Omental fat pad (tissue), 4 donors: Measurements from ENCODE around the gene CD48. TPM values are rescaled to one million over a fixed set of nuclear protein-coding genes. Genes with fewer than 3 reads are reported as not detected.
A peak's percentile ranks its signal among the peaks of the same experiment; 100 is the strongest.

ENCODE experiments used
- ATAC-seq: fragments of 150-250 bp; one replicate; pipeline ENCODE4 v1.9.1; 2016; ENCODE audit warnings: mild to moderate bottlenecking, moderate library complexity; ENCODE audit not compliant: low FRiP score
- DNase-seq: peaks from one replicate; pipeline ENCODE4 v3.0.0-alpha.2; 2019; ENCODE audit warnings: low spot score
- CTCF ChIP-seq, 3 donors: fragments of 450-650 bp; IDR thresholded peaks; one replicate each; pipeline ENCODE4 v1.5.1; 2016 to 2017; ENCODE audit warnings: antibody characterized with exemption in 3 of 3, mild to moderate bottlenecking in 3 of 3, moderate library complexity in 2 of 3
- total RNA-seq, 4 donors: library from RNA; depleted of rRNA; stranded (reverse); fragments of >200 nt; gene quantifications; one replicate each; pipeline ENCODE4 v1.1.0, GENCODE V29; 2016

The CD48 gene
- total RNA-seq, 4 donors from 2014 or later, result 5.2 to 21.0 (median 8.0) TPM

GRCh38 chr1:160755461-160755860, 43.8 kb upstream of the CD48 start:
- ATAC-seq (no peak), DNase-seq (no peak)
- no peak for TF ChIP-seq CTCF (IDR thresholded peaks at IDR 0.05)

GRCh38 chr1:160753594-160753993, 42.0 kb upstream of the CD48 start:
- DNase-seq (no peak), ATAC-seq (no peak)
- no peak for TF ChIP-seq CTCF (IDR thresholded peaks at IDR 0.05)

- no peak for TF ChIP-seq CTCF (IDR thresholded peaks at IDR 0.05)
- DNase-seq (no peak), ATAC-seq (peak; percentile 69)
Observed at GRCh38 chr1:160752924-160753323, 41.3 kb upstream of the CD48 start.

- ATAC-seq (no peak), DNase-seq (no peak)
- no peak for TF ChIP-seq CTCF (IDR thresholded peaks at IDR 0.05)
Observed at GRCh38 chr1:160752406-160752805, 40.8 kb upstream of the CD48 start.

- DNase-seq, result no peak
- no peak for TF ChIP-seq CTCF (IDR thresholded peaks at IDR 0.05)
- ATAC-seq, result no peak
Observed at GRCh38 chr1:160750608-160751007, 39.0 kb upstream of the CD48 start.

- TF ChIP-seq CTCF (IDR thresholded peaks at IDR 0.05), result no peak
- no peak for ATAC-seq
- DNase-seq, result no peak
Observed at GRCh38 chr1:160748878-160749269, 37.3 kb upstream of the CD48 start.

- DNase-seq, result no peak
- no peak for ATAC-seq
- TF ChIP-seq CTCF (IDR thresholded peaks at IDR 0.05), result no peak
Observed at GRCh38 chr1:160748181-160748877, 36.7 kb upstream of the CD48 start.
